ENCODE data around the gene HCRT. TPM values are rescaled to one million over a fixed set of nuclear protein-coding genes. Genes with fewer than 3 reads are reported as not detected.
"Not testable (repeated sequence)": the region's sequence is repeated elsewhere in the genome, so short reads cannot be mapped to it uniquely, and the experiment has no call there.

The HCRT gene
- polyA plus RNA-seq, 10 donors = 0.27 TPM; not detected in 9

GRCh38 chr17:42141382-42141781, 43.9 kb downstream of the HCRT start:
- DNase-seq = no peak

GRCh38 chr17:42140690-42141089, 44.6 kb downstream of the HCRT start:
- not testable (repeated sequence) for DNase-seq

- peak in 1 of 3 donors; percentile 41 for DNase-seq
These were observed 46.3 kb downstream of the HCRT start for GRCh38 chr17:42138749-42139492.

- DNase-seq = no peak
These were observed 48.6 kb downstream of the HCRT start for GRCh38 chr17:42136654-42137051.

GRCh38 chr17:42135664-42136653, 49.3 kb downstream of the HCRT start:
- peak in 2 of 3 donors; percentile 25 to 41 for DNase-seq

GRCh38 chr17:42135151-42135550, 50.1 kb downstream of the HCRT start:
- DNase-seq = no peak

Other genes starting within 250 kb of the HCRT start
- gene CNP, start 218.7 kb downstream of the HCRT start, polyA plus RNA-seq (ENCODE audit: insufficient read length in 10 of 10) = 10 to 100 TPM; 34.3 to 62.8 (median 41.1) TPM
- 100 to 1,000 TPM in 2 of 10 donors, 10 to 100 TPM in 8; 79.1 to 109 (median 91.0) TPM for gene DNAJC7, start 168.0 kb downstream of the HCRT start, polyA plus RNA-seq (ENCODE audit: insufficient read length in 10 of 10)
- 10 to 100 TPM; 32.9 to 50.9 (median 41.2) TPM for gene NKIRAS2, start 165.4 kb downstream of the HCRT start, polyA plus RNA-seq (ENCODE audit: insufficient read length in 10 of 10)
- gene C17orf113, start 134.9 kb downstream of the HCRT start, polyA plus RNA-seq (ENCODE audit: insufficient read length in 10 of 10) = 1 to 10 TPM in 6 of 10 donors, under 1 TPM in 4; 0.87 to 1.7 (median 1.0) TPM
- 10 to 100 TPM in 2 of 10 donors, 1 to 10 TPM in 8; 4.3 to 16.1 (median 7.8) TPM for gene ZNF385C, start 87.0 kb downstream of the HCRT start, polyA plus RNA-seq (ENCODE audit: insufficient read length in 10 of 10)
- 1 to 10 TPM; 3.7 to 8.7 (median 5.2) TPM for gene DHX58, start 72.7 kb downstream of the HCRT start, polyA plus RNA-seq (ENCODE audit: insufficient read length in 10 of 10)
- 10 to 100 TPM; 28.7 to 62.9 (median 44.1) TPM for gene KAT2A, start 64.1 kb downstream of the HCRT start, polyA plus RNA-seq (ENCODE audit: insufficient read length in 10 of 10)
- gene HSPB9, start 62.6 kb downstream of the HCRT start, polyA plus RNA-seq (ENCODE audit: insufficient read length in 10 of 10) = under 1 TPM in 9 of 10 donors, not detected in 1; 0.11 to 0.38 (median 0.21) TPM
- 10 to 100 TPM; 49.8 to 89.5 (median 63.1) TPM for gene RAB5C, start 30.5 kb downstream of the HCRT start, polyA plus RNA-seq (ENCODE audit: insufficient read length in 10 of 10)
- gene KCNH4, start 4.3 kb downstream of the HCRT start, polyA plus RNA-seq (ENCODE audit: insufficient read length in 10 of 10) = under 1 TPM in 3 of 10 donors, not detected in 7; 0.03 to 0.06 (median 0.05) TPM
- gene GHDC, start 9.0 kb upstream of the HCRT start, polyA plus RNA-seq (ENCODE audit: insufficient read length in 10 of 10) = 10 to 100 TPM in 5 of 10 donors, 1 to 10 TPM in 5; 8.4 to 12.9 (median 10.2) TPM
- 10 to 100 TPM; 30.4 to 51.6 (median 40.3) TPM for gene STAT5B, start 90.9 kb upstream of the HCRT start, polyA plus RNA-seq (ENCODE audit: insufficient read length in 10 of 10)
- 10 to 100 TPM; 13.5 to 19.9 (median 16.0) TPM for gene STAT5A, start 103.0 kb upstream of the HCRT start, polyA plus RNA-seq (ENCODE audit: insufficient read length in 10 of 10)
- 10 to 100 TPM; 40.2 to 62.7 (median 49.9) TPM for gene STAT3, start 203.0 kb upstream of the HCRT start, polyA plus RNA-seq (ENCODE audit: insufficient read length in 10 of 10)
- 100 to 1,000 TPM; 231 to 303 (median 258) TPM for gene CAVIN1, start 237.8 kb upstream of the HCRT start, polyA plus RNA-seq (ENCODE audit: insufficient read length in 10 of 10)